Testis (tissue), 2 donors: Measurements from ENCODE around the gene CIB1.

Experiments
- POLR2A ChIP-seq: fragments of 450-650 bp; IDR thresholded peaks from one replicate; pipeline ENCODE4 v1.6.1; 2017; ENCODE audit warnings: antibody characterized with exemption, mild to moderate bottlenecking, moderate library complexity
- TF ChIP-seq, protein P1 (sequence below), 3 experiments: fragments of 450-650 bp in 2 of 3; fragments of 200-600 bp in 1 of 3; sonication (generic) in 1 of 3; IDR thresholded peaks; one replicate each; pipeline ENCODE4 v1.5.1; 2016 to 2019; ENCODE audit warnings: antibody characterized with exemption in 3 of 3, mild to moderate bottlenecking in 2 of 3, moderate library complexity in 1 of 3

DNA sequence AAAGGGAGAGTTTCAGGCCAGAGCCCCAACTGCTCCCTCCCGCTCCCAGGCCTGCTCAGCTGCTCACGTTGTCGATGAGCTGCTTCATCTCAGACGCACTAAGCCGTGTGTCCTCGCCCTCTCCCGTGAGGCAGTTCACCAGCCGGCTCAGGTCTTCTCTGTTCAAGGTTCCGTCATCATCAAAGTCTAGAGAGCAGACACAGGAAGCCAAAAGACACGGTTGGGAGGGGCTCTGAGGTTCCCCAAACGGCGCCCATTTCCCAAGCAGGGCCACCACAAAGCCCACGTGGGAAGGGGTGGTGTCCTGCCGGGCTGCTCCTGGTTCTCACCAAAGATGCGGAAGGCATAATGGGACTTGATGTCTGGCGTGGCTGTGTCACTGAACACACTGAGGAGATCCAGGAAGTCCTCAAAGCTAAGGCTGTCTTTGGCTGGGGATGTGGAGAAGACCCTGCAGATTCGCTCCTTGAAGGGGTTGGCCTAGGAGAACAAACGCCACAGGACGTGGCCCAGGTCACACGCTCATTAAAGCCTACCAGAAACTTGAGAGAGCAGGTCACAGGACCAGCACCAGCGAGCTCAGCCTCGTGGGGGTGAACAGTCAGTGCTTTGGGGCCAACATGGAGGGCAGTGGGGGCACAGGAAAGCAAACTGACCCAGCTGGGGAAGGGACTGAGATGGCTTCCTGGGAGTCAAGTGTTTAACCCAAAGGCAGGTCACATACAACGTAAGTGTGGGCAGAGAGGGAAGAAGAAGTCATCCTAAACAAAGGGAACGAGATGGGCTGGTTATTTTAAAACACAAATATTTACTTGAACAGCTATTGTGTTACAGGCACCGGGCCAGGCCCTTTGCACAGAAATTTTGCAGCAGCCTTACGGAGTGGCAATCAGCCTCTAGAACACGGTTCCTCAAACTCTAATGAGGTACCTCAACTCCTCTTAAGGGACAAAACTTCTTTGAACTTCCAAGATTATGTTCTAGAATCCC is 2.4 kb downstream of the CIB1 start:
- TF ChIP-seq, protein P1, sequence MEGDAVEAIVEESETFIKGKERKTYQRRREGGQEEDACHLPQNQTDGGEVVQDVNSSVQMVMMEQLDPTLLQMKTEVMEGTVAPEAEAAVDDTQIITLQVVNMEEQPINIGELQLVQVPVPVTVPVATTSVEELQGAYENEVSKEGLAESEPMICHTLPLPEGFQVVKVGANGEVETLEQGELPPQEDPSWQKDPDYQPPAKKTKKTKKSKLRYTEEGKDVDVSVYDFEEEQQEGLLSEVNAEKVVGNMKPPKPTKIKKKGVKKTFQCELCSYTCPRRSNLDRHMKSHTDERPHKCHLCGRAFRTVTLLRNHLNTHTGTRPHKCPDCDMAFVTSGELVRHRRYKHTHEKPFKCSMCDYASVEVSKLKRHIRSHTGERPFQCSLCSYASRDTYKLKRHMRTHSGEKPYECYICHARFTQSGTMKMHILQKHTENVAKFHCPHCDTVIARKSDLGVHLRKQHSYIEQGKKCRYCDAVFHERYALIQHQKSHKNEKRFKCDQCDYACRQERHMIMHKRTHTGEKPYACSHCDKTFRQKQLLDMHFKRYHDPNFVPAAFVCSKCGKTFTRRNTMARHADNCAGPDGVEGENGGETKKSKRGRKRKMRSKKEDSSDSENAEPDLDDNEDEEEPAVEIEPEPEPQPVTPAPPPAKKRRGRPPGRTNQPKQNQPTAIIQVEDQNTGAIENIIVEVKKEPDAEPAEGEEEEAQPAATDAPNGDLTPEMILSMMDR (IDR thresholded peaks at IDR 0.05), result no peak
- TF ChIP-seq POLR2A, result no peak
